AG04450 (cell line): ENCODE measurements around the gene NSUN6. TPM values are rescaled to one million over a fixed set of nuclear protein-coding genes. Genes with fewer than 3 reads are reported as not detected.
"Not testable (repeated sequence)": the region's sequence is repeated elsewhere in the genome, so short reads cannot be mapped to it uniquely, and the experiment has no call there.

Experiments
- CTCF ChIA-PET: fragments of 300-600, 350-600 bp; formaldehyde crosslinking; extraction: SDS; loops from one replicate; lab custom pipeline; 2022; ENCODE audit warnings: antibody characterized with exemption, inconsistent platforms; lab: Charles Lee
- POLR2A ChIA-PET: fragments of 350-600 bp; formaldehyde crosslinking; extraction: SDS; loops from one replicate; lab custom pipeline; 2021; ENCODE audit warnings: antibody characterized with exemption, inconsistent platforms; lab: Yijun Ruan, JAX
- DNase-seq: peaks from one replicate; pipeline ENCODE4 v3.0.0-alpha.2; 2011; ENCODE audit warnings: low read depth, low spot score
- H3K27ac ChIP-seq: one replicate; pipeline ENCODE4 v1.5.1; 2012; ENCODE audit warnings: low read depth, low read length, control low read depth
- H3K27me3 ChIP-seq: one replicate; pipeline ENCODE4 v1.6.0; 2012; ENCODE audit warnings: low read length; ENCODE audit not compliant: control insufficient read depth, insufficient read depth
- H3K4me3 ChIP-seq: 2 replicates; pipeline ENCODE4 v1.5.1; 2011; ENCODE audit warnings: mild to moderate bottlenecking, low read depth, low read length, control low read depth
- H3K9me3 ChIP-seq: 2 replicates; pipeline ENCODE4 v1.5.1; 2012; ENCODE audit warnings: low read length; ENCODE audit not compliant: control insufficient read depth, insufficient read depth
- CTCF ChIP-seq: IDR thresholded peaks from 2 replicates; pipeline ENCODE4 v1.5.1; 2011; ENCODE audit warnings: low read depth, low read length, control low read depth, inconsistent platforms
- polyA plus RNA-seq: library from polyadenylated mRNA; depleted of rRNA; stranded (reverse); fragments of >200 nt; gene quantifications from 2 replicates; pipeline ENCODE4 v1.2.3, GENCODE V29; 2011

Gene NSUN6
- polyA plus RNA-seq, 1 experiment = 7.6 TPM

GRCh38 chr10:18647151-18647550, 4.2 kb downstream of the NSUN6 start:
- Histone ChIP-seq H3K4me3 (no peak overlapping the region), H3K27ac (no peak overlapping the region), H3K27me3 (no peaks in the 10 kb centered on the region), H3K9me3 (no peaks in the 10 kb centered on the region)
- DNase-seq = no peak
- no peak for TF ChIP-seq CTCF
- CTCF ChIA-PET = no interaction called here
- POLR2A ChIA-PET = no interaction called here

GRCh38 chr10:18639719-18640118, 11.7 kb downstream of the NSUN6 start:
- CTCF ChIA-PET, H3K9me3 ChIP-seq, DNase-seq, H3K27ac ChIP-seq, H3K27me3 ChIP-seq, H3K4me3 ChIP-seq, POLR2A ChIA-PET: not testable (repeated sequence)

GRCh38 chr10:18637400-18637799, 14.0 kb downstream of the NSUN6 start:
- H3K27me3 ChIP-seq, DNase-seq, CTCF ChIA-PET, POLR2A ChIA-PET, H3K9me3 ChIP-seq, H3K27ac ChIP-seq, H3K4me3 ChIP-seq: not testable (repeated sequence)

GRCh38 chr10:18635995-18636394, 15.4 kb downstream of the NSUN6 start:
- H3K4me3 ChIP-seq = no peak overlapping the region
- H3K27ac ChIP-seq = no peak overlapping the region
- no peaks in the 10 kb centered on the region for H3K9me3 ChIP-seq
- H3K27me3 ChIP-seq = no peaks in the 10 kb centered on the region
- ChIA-PET POLR2A (no interaction called here), CTCF (no interaction called here)
- no peak for TF ChIP-seq CTCF
- no peak for DNase-seq

- H3K4me3 ChIP-seq, CTCF ChIA-PET, DNase-seq, H3K27me3 ChIP-seq, POLR2A ChIA-PET, H3K9me3 ChIP-seq, H3K27ac ChIP-seq: not testable (repeated sequence)
Observed at GRCh38 chr10:18632500-18632899, 18.9 kb downstream of the NSUN6 start.

GRCh38 chr10:18627452-18628018, 23.9 kb downstream of the NSUN6 start:
- CTCF ChIA-PET = interaction anchor here (0.6 to 0.7 kb wide), 2 partner anchors 11 to 61 kb away, joined by 3 to 4 read pairs; no protein-coding TSS in a partner anchor
- H3K27me3 ChIP-seq, H3K9me3 ChIP-seq, DNase-seq, POLR2A ChIA-PET, H3K27ac ChIP-seq: not testable (repeated sequence)
- H3K4me3 ChIP-seq = peak overlapping the region; percentile 56

GRCh38 chr10:18625886-18626285, 25.5 kb downstream of the NSUN6 start:
- Histone ChIP-seq H3K27me3 (no peaks in the 10 kb centered on the region), H3K4me3 (no peak overlapping the region), H3K9me3 (no peaks in the 10 kb centered on the region), H3K27ac (no peak overlapping the region)
- POLR2A ChIA-PET = no interaction called here
- no peak for TF ChIP-seq CTCF
- DNase-seq = no peak
- CTCF ChIA-PET = interaction anchor here (0.7 kb wide), 1 partner anchor 23 kb away, joined by 4 read pairs; no protein-coding TSS in a partner anchor

GRCh38 chr10:18623671-18624070, 27.7 kb downstream of the NSUN6 start:
- H3K27me3 ChIP-seq, H3K9me3 ChIP-seq, DNase-seq, H3K27ac ChIP-seq, H3K4me3 ChIP-seq, POLR2A ChIA-PET, CTCF ChIA-PET: not testable (repeated sequence)
